RWPE1 (cell line): ENCODE data around the gene SPRED3.
"Not testable (repeated sequence)": the region's sequence is repeated elsewhere in the genome, so short reads cannot be mapped to it uniquely, and the experiment has no call there.

Experiments used
- CTCF ChIA-PET: fragments of 350-600 bp; sonication (Branson Sonifier 250); formaldehyde crosslinking; extraction: SDS; loops from one replicate; lab custom pipeline; 2021; lab: Yijun Ruan, JAX
- POLR2A ChIA-PET: fragments of 400-600 bp; formaldehyde crosslinking; extraction: SDS; loops from one replicate; lab custom pipeline; 2020; ENCODE audit warnings: antibody characterized with exemption; ENCODE audit not compliant: low non-redundant PET; lab: Yijun Ruan, JAX
- DNase-seq: peaks from one replicate; pipeline ENCODE4 v3.0.0; 2012; ENCODE audit warnings: low spot score
- H3K27ac ChIP-seq: fragments of 450-650 bp; 2 replicates; pipeline ENCODE4 v1.5.1; 2017
- CTCF ChIP-seq: fragments of 450-650 bp; conservative IDR thresholded peaks from 2 replicates; pipeline ENCODE4 v1.5.1; 2017; ENCODE audit warnings: low read depth, mild to moderate bottlenecking

Gene SPRED3

GRCh38 chr19:38420935-38421334 is 32.4 kb downstream of the SPRED3 start:
- no peak overlapping the region for H3K27ac ChIP-seq
- DNase-seq, result no peak
- CTCF ChIA-PET, result interaction anchor here (0.7 to 0.9 kb wide), 2 partner anchors 18 to 466 kb away, joined by 3 read pairs; partner anchors contain the start of gene FAM98C
- POLR2A ChIA-PET, result no interaction called here
- TF ChIP-seq CTCF, result no peak

- H3K27ac ChIP-seq, result no peak overlapping the region
- TF ChIP-seq CTCF, result no peak
- CTCF ChIA-PET, result no interaction called here
- POLR2A ChIA-PET, result no interaction called here
- no peak for DNase-seq
These were observed 33.4 kb downstream of the SPRED3 start for GRCh38 chr19:38421856-38422255.

- POLR2A ChIA-PET, result no interaction called here
- no peak overlapping the region for H3K27ac ChIP-seq
- no peak for TF ChIP-seq CTCF
- CTCF ChIA-PET, result no interaction called here
- no peak for DNase-seq
These were observed 33.9 kb downstream of the SPRED3 start for GRCh38 chr19:38422438-38422837.

- no peak for DNase-seq
- CTCF ChIA-PET, result interaction anchor here (0.6 kb wide), 1 partner anchor 14 kb away, joined by 3 read pairs; no protein-coding TSS in a partner anchor
- POLR2A ChIA-PET, result no interaction called here
- TF ChIP-seq CTCF, result no peak
- no peak overlapping the region for H3K27ac ChIP-seq
These were observed 35.8 kb downstream of the SPRED3 start for GRCh38 chr19:38424272-38424671.

GRCh38 chr19:38425222-38425809 is 36.8 kb downstream of the SPRED3 start:
- TF ChIP-seq CTCF, result no peak
- ChIA-PET CTCF (interaction anchor here (0.9 kb wide), 1 partner anchor 537 kb away, joined by 5 read pairs; no protein-coding TSS in a partner anchor), POLR2A (no interaction called here)

GRCh38 chr19:38425810-38426466 is 37.4 kb downstream of the SPRED3 start, which contains the start of gene RASGRP4:
Gene RASGRP4, minus strand, starts transcription at chr19:38426219. Its CDS starts 128 bp downstream, at chr19:38426091.
- ChIA-PET CTCF (interaction anchor here (0.9 kb wide), 1 partner anchor 536 kb away, joined by 5 read pairs; no protein-coding TSS in a partner anchor), POLR2A (no interaction called here)
- H3K27ac ChIP-seq, result no peak within 1 kb of the TSS
- TF ChIP-seq CTCF, result no peak
- no peak for DNase-seq

More at GRCh38 chr19:38425222-38425809, 36.8 kb downstream of the SPRED3 start:
- no peak for DNase-seq
- no peak overlapping the region for H3K27ac ChIP-seq

GRCh38 chr19:38427035-38427677 is 38.7 kb downstream of the SPRED3 start:
- CTCF ChIA-PET, POLR2A ChIA-PET, DNase-seq, H3K27ac ChIP-seq: not testable (repeated sequence)
